Epithelial cell of proximal tubule (primary cell): ENCODE results near the gene PAPSS1. TPM values are rescaled to one million over a fixed set of nuclear protein-coding genes. Genes with fewer than 3 reads are reported as not detected.

Experiments
- DNase-seq: peaks from one replicate; pipeline ENCODE4 v3.0.0-alpha.2; 2011; ENCODE audit warnings: low read depth
- H3K4me3 ChIP-seq: 2 replicates; pipeline ENCODE4 v1.5.1; 2011; ENCODE audit warnings: low read depth, mild to moderate bottlenecking, low read length
- total RNA-seq: library from RNA; depleted of rRNA; stranded (reverse); fragments of >200 nt; gene quantifications from 2 replicates; pipeline ENCODE4 v1.2.3, GENCODE V29; 2015
- TF ChIP-seq, protein P1 (sequence below): conservative IDR thresholded peaks from 2 replicates; pipeline ENCODE4 v1.5.1; 2012; ENCODE audit warnings: low read depth, mild to moderate bottlenecking, low read length

The PAPSS1 gene
- total RNA-seq, 1 donor from 2014 or later = 51.2 TPM

DNA sequence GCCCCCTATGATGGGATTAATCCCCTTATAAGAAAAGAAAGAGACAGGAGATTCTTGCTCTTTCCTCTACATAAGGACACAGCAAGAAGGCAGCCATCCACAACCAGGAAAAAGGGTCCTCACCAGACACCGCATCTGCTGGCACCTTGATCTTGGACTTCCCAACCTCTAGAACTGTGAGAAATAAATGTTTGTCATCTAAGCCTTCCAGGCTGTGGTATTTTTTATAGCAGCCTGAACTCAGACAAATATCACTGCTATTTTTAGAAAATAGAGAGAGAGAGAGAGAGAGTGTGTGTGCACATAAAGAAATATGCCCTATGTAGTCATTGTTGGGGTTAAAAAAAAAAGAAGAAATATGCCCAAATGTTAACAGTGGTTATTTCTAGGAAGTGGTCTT, 104.2 kb downstream of the PAPSS1 start:
- no peak for DNase-seq
- no peak overlapping the region for H3K4me3 ChIP-seq
- TF ChIP-seq, protein P1, sequence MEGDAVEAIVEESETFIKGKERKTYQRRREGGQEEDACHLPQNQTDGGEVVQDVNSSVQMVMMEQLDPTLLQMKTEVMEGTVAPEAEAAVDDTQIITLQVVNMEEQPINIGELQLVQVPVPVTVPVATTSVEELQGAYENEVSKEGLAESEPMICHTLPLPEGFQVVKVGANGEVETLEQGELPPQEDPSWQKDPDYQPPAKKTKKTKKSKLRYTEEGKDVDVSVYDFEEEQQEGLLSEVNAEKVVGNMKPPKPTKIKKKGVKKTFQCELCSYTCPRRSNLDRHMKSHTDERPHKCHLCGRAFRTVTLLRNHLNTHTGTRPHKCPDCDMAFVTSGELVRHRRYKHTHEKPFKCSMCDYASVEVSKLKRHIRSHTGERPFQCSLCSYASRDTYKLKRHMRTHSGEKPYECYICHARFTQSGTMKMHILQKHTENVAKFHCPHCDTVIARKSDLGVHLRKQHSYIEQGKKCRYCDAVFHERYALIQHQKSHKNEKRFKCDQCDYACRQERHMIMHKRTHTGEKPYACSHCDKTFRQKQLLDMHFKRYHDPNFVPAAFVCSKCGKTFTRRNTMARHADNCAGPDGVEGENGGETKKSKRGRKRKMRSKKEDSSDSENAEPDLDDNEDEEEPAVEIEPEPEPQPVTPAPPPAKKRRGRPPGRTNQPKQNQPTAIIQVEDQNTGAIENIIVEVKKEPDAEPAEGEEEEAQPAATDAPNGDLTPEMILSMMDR = no peak

DNA sequence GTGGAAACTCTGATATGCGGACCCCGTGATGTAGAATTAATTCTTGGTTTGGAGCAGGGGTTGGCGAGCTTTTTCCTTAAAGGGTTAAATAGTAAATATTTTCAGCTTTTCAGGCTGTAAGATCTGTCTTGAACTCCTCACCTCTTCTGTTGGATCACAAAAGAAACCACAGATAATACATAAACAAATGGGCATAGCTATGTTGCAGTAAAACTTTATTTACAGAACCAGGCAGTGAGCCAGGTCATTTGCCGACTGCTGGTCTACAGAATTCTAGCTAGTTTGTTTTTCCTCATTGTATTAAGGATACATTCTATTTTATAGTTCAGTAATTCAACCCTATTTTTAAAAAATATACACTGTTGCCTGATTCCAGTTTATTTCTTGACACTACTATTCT, 116.6 kb downstream of the PAPSS1 start:
- H3K4me3 ChIP-seq = no peak overlapping the region
- DNase-seq = no peak
- TF ChIP-seq, protein P1 = no peak

- TF ChIP-seq, protein P1 = no peak
- DNase-seq = no peak
Observed at GRCh38 chr4:107600983-107601382, 119.1 kb downstream of the PAPSS1 start.

GRCh38 chr4:107600436-107600835, 119.6 kb downstream of the PAPSS1 start:
- no peak overlapping the region for H3K4me3 ChIP-seq
- DNase-seq = peak; percentile 13
- TF ChIP-seq, protein P1 = no peak

More at GRCh38 chr4:107600983-107601382, 119.1 kb downstream of the PAPSS1 start:
- no peak overlapping the region for H3K4me3 ChIP-seq

DNA sequence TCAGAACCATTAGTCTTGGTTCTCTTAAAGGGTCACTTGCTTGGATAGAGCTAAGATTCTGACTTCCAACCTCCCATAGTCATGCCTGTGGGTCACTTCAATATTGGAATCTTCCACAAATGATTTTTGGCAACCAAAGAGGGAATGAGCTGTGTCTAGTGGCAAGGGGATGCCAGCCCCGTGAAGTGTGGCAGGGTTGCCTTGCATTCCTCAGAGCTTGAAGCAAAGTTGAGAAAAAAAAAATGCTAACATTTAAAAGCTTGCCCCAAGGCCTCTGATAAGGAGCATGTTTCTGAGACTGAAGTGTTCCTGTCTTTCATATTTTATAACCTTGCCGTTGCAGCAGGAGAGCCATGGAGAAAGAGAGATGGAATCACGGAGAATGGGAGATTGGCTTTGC, 120.2 kb downstream of the PAPSS1 start:
- TF ChIP-seq, protein P1 = no peak
- no peak for DNase-seq
- H3K4me3 ChIP-seq = no peak overlapping the region

GRCh38 chr4:107593230-107593629, 126.8 kb downstream of the PAPSS1 start:
- no peak for DNase-seq
- H3K4me3 ChIP-seq = no peak overlapping the region
- TF ChIP-seq, protein P1 = no peak

GRCh38 chr4:107592519-107592918, 127.5 kb downstream of the PAPSS1 start:
- no peak for DNase-seq
- TF ChIP-seq, protein P1 = no peak
- H3K4me3 ChIP-seq = no peak overlapping the region
